Measurements from ENCODE around the gene DAPK2.

- TF ChIP-seq CTCF (conservative IDR thresholded peaks at IDR 0.05; ENCODE audit: low read length) (no peak), EZH2phosphoT487 (IDR thresholded peaks at IDR 0.05; ENCODE audit: borderline replicate concordance) (no peak)
These were observed 104.4 kb downstream of the DAPK2 start for GRCh38 chr15:63941698-63942465.

Measured in Loucy (cell line).